IMR-90 (cell line): Measurements from ENCODE around the gene ADD1. TPM values are rescaled to one million over a fixed set of nuclear protein-coding genes. Genes with fewer than 3 reads are reported as not detected.

Source experiments
- ATAC-seq: fragments of 200-7000 bp; cut with Tn5 transposase; 2 replicates; pipeline ENCODE4 v1.9.1; 2020; ENCODE audit warnings: low read depth, mild to moderate bottlenecking, moderate library complexity
- BruUV-seq: library from RNA; stranded (reverse); fragments of 400-500 nt; replicated peaks from 2 replicates; lab custom pipeline; 2021; lab: Mats Ljungman, UMichigan
- CTCF ChIA-PET: fragments of 300-600 bp; formaldehyde crosslinking; extraction: SDS; loops from one replicate; lab custom pipeline; 2021; ENCODE audit warnings: antibody characterized with exemption; lab: Yijun Ruan, JAX
- POLR2A ChIA-PET: fragments of 300-600 bp; sonication (Branson Sonifier 250); formaldehyde crosslinking; loops from one replicate; lab custom pipeline; 2022; ENCODE audit warnings: antibody characterized with exemption; ENCODE audit not compliant: unreplicated experiment; lab: Charles Lee
- DNase-seq: peaks from one replicate; pipeline ENCODE4 v3.0.0; 2013
- H2AFZ ChIP-seq: replicated peaks from 2 replicates; pipeline ENCODE3; 2013; ENCODE audit warnings: low read length, mild to moderate bottlenecking; ENCODE audit not compliant: poor library complexity
- H2AK5ac ChIP-seq: 2 replicates; pipeline ENCODE4 v1.6.1; 2013; ENCODE audit warnings: low read depth, low read length, inconsistent platforms
- H2AK9ac ChIP-seq: replicated peaks from 2 replicates; pipeline ENCODE3; 2013; ENCODE audit warnings: mild to moderate bottlenecking, low read depth, low read length, moderate library complexity; ENCODE audit not compliant: poor library complexity
- H2BK120ac ChIP-seq: 2 replicates; pipeline ENCODE4 v1.6.1; 2013; ENCODE audit warnings: low read depth, low read length, inconsistent platforms
- H2BK15ac ChIP-seq: 3 replicates; pipeline ENCODE4 v1.6.1; 2013; ENCODE audit warnings: low read depth, low read length, inconsistent platforms
- H2BK20ac ChIP-seq: 2 replicates; pipeline ENCODE4 v1.6.1; 2013; ENCODE audit warnings: low read depth, mild to moderate bottlenecking, inconsistent platforms, low read length, moderate library complexity
- H2BK5ac ChIP-seq: 2 replicates; pipeline ENCODE4 v1.6.1; 2013; ENCODE audit warnings: mild to moderate bottlenecking, low read depth, low read length, inconsistent platforms; ENCODE audit not compliant: poor library complexity, severe bottlenecking
- H3K14ac ChIP-seq: replicated peaks from 2 replicates; pipeline ENCODE4 v1.6.1; 2013; ENCODE audit warnings: low read depth, low read length, inconsistent platforms
- H3K18ac ChIP-seq: 2 replicates; pipeline ENCODE4 v1.6.1; 2013; ENCODE audit warnings: low read depth, low read length, control low read depth
- H3K23ac ChIP-seq: 2 replicates; pipeline ENCODE4 v1.6.1; 2013; ENCODE audit warnings: low read depth, low read length, inconsistent platforms
- H3K27ac ChIP-seq: 2 replicates; pipeline ENCODE4 v1.5.1; 2013; ENCODE audit warnings: mild to moderate bottlenecking, control low read depth, low read length; ENCODE audit not compliant: insufficient read depth
- H3K27me3 ChIP-seq: 2 replicates; pipeline ENCODE4 v1.6.1; 2013; ENCODE audit warnings: low read length; ENCODE audit not compliant: control insufficient read depth, insufficient read depth
- H3K36me3 ChIP-seq: 2 replicates; pipeline ENCODE4 v1.6.1; 2013; ENCODE audit warnings: low read length, mixed read lengths; ENCODE audit not compliant: control insufficient read depth, insufficient read depth
- H3K4ac ChIP-seq: 2 replicates; pipeline ENCODE4 v1.6.1; 2013; ENCODE audit warnings: low read depth, low read length, inconsistent platforms
- H3K4me1 ChIP-seq: 2 replicates; pipeline ENCODE4 v1.6.1; 2013; ENCODE audit warnings: low read length, mixed read lengths; ENCODE audit not compliant: control insufficient read depth, insufficient read depth
- H3K4me2 ChIP-seq: 2 replicates; pipeline ENCODE4 v1.6.1; 2013; ENCODE audit warnings: low read depth, mild to moderate bottlenecking, control low read depth, low read length, moderate library complexity
- H3K4me3 ChIP-seq: 2 replicates; pipeline ENCODE4 v1.5.1; 2013; ENCODE audit warnings: low read depth, mild to moderate bottlenecking, control low read depth, low read length, moderate library complexity; ENCODE audit not compliant: insufficient read depth
- H3K56ac ChIP-seq: 2 replicates; pipeline ENCODE4 v1.6.1; 2013; ENCODE audit warnings: low read length, inconsistent platforms; ENCODE audit not compliant: insufficient read depth; ENCODE audit errors: extremely low read depth
- H3K79me1 ChIP-seq, 2 experiments: 2 replicates each; pipeline ENCODE4 v1.6.1; 2013; ENCODE audit warnings: low read length in 2 of 2, inconsistent platforms in 1 of 2, low read depth in 1 of 2
- H3K9ac ChIP-seq: 2 replicates; pipeline ENCODE4 v1.6.1; 2013; ENCODE audit warnings: low read depth, low read length, control low read depth
- H3K9me1 ChIP-seq: 2 replicates; pipeline ENCODE4 v1.6.1; 2013; ENCODE audit warnings: low read length, inconsistent platforms; ENCODE audit not compliant: insufficient read depth
- H3K9me3 ChIP-seq: 2 replicates; pipeline ENCODE4 v1.6.1; 2013; ENCODE audit warnings: low read length; ENCODE audit not compliant: control insufficient read depth, insufficient read depth
- H4K20me1 ChIP-seq: 2 replicates; pipeline ENCODE4 v1.6.1; 2013; ENCODE audit warnings: low read length, inconsistent platforms; ENCODE audit not compliant: insufficient read depth
- H4K5ac ChIP-seq: 2 replicates; pipeline ENCODE4 v1.6.1; 2013; ENCODE audit warnings: mild to moderate bottlenecking, low read depth, low read length, control low read depth
- H4K8ac ChIP-seq, 2 experiments: 2 replicates each; pipeline ENCODE4 v1.6.1; 2013; ENCODE audit warnings: low read depth in 2 of 2, low read length in 2 of 2, control low read depth in 1 of 2, inconsistent platforms in 1 of 2
- H4K91ac ChIP-seq: 2 replicates; pipeline ENCODE4 v1.6.1; 2013; ENCODE audit warnings: low read depth, low read length, inconsistent platforms; ENCODE audit not compliant: insufficient read depth
- BHLHE40 ChIP-seq: fragments of 150-350 bp; IDR thresholded peaks from 2 replicates; pipeline ENCODE4 v1.6.1; 2016; ENCODE audit warnings: mild to moderate bottlenecking, low read depth, low read length
- CEBPB ChIP-seq: IDR thresholded peaks from 2 replicates; pipeline ENCODE4 v1.6.1; 2012; ENCODE audit warnings: low read depth, low read length, improper control_type of control experiment
- FOS ChIP-seq: fragments of 150-350 bp; IDR thresholded peaks from 2 replicates; pipeline ENCODE4 v1.6.1; 2016; ENCODE audit warnings: low read depth, low read length
- MAFK ChIP-seq: IDR thresholded peaks from 2 replicates; pipeline ENCODE4 v1.6.1; 2012; ENCODE audit warnings: low read depth, low read length, improper control_type of control experiment
- MAZ ChIP-seq: IDR thresholded peaks from 2 replicates; pipeline ENCODE4 v1.6.1; 2012; ENCODE audit warnings: low read depth, mild to moderate bottlenecking, low read length, improper control_type of control experiment, moderate library complexity, borderline replicate concordance
- MXI1 ChIP-seq: IDR thresholded peaks from 2 replicates; pipeline ENCODE4 v1.6.1; 2012; ENCODE audit warnings: low read depth, mild to moderate bottlenecking, low read length, moderate library complexity, borderline replicate concordance
- NFE2L2 ChIP-seq: fragments of 150-350 bp; IDR thresholded peaks from 2 replicates; pipeline ENCODE4 v1.6.1; 2016; ENCODE audit warnings: low read depth, mild to moderate bottlenecking, low read length
- POLR2A ChIP-seq: IDR thresholded peaks from 2 replicates; pipeline ENCODE4 v1.6.1; 2012; ENCODE audit warnings: mild to moderate bottlenecking, low read depth, low read length
- RAD21 ChIP-seq: IDR thresholded peaks from 2 replicates; pipeline ENCODE4 v1.6.1; 2012; ENCODE audit warnings: low read length, improper control_type of control experiment
- RCOR1 ChIP-seq: IDR thresholded peaks from 2 replicates; pipeline ENCODE4 v1.6.1; 2012; ENCODE audit warnings: mild to moderate bottlenecking, low read length, improper control_type of control experiment; ENCODE audit not compliant: insufficient replicate concordance
- RFX5 ChIP-seq: IDR thresholded peaks from 2 replicates; pipeline ENCODE4 v1.8.0; 2012; ENCODE audit warnings: low read depth, mild to moderate bottlenecking, low read length, moderate library complexity
- WGBS, 2 experiments: methylation state at CpG; one replicate each; pipeline versions ENCODE4 v1.1.5 to v1.1.7; 2013; ENCODE audit warnings: missing lambda C conversion rate in 2 of 2; ENCODE audit not compliant: insufficient read length in 1 of 2; ENCODE audit errors: extremely low coverage in 2 of 2; 5-methylcytosine and 5-hydroxymethylcytosine counted together
- dilution Hi-C: fragments of 300-500 bp; cut with HindIII; formaldehyde crosslinking; loops from one replicate; pipeline ENCODE4 v1.14.3; 2018; ENCODE audit warnings: low sequenced_read_pairs; ENCODE audit not compliant: unreplicated experiment
- in situ Hi-C: fragments of 300-500 bp; cut with MboI; formaldehyde crosslinking; loops from 3 replicates; pipeline ENCODE4 v1.14.3; 2019; ENCODE audit warnings: low sequenced_read_pairs, inconsistent platforms, mixed read lengths
- intact Hi-C: fragments of 100-400 bp; cut with micrococcal nuclease; formaldehyde crosslinking; loops from 2 replicates; pipeline ENCODE4 v1.10.0; 2022
- polyA plus RNA-seq, 3 experiments: library from polyadenylated mRNA; depleted of rRNA; stranded (reverse); fragments of >200 nt; gene quantifications; 2 replicates each; pipeline ENCODE4 v1.2.3, GENCODE V29; 2012; ENCODE audit warnings: low replicate concordance in 1 of 3
- total RNA-seq: library from RNA; depleted of rRNA; stranded (reverse); fragments of >200 nt; gene quantifications from 2 replicates; pipeline ENCODE4 v1.2.3, GENCODE V29; 2012
- TF ChIP-seq, protein P1 (sequence below): fragments of 150-350 bp; IDR thresholded peaks from 2 replicates; pipeline ENCODE4 v1.6.1; 2016; ENCODE audit warnings: low read depth, mild to moderate bottlenecking, low read length, moderate library complexity, borderline replicate concordance
- TF ChIP-seq, protein P2 (sequence below): fragments of 150-350 bp; IDR thresholded peaks from 2 replicates; pipeline ENCODE4 v1.6.1; 2017; ENCODE audit warnings: mild to moderate bottlenecking, antibody characterized with exemption, low read length, low read depth

Gene ADD1
- total and polyA plus RNA-seq, 2 of the 4 experiments (the other 2 are of a cell fraction): 122 to 215 TPM

DNA sequence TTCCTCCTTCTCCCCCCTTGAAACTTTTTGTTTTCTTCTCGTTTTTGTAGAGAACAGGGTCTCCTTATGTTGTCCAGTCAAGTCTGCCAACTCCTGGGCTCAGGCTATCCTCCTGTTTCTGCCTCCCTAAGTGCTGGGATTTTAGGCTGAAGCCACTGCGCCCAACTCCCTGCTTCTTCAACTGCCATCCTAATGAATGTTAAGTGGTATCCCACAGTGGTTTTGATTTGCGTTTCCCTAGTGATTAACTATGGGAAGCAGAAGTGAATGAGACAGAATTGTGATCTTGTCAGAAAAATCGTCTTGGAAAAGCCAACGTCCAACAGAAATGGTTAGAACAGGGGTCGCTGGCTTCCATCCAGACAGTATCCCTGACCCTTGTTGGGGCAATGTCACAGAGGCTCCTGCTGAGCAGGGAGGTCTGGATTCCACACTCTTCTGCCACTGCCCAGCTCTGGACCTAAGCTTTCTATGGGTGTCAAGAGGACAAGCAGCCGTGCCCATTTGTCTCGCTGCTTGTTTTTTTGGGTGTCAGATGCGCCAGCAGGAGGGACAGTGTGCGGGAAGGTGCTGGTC, 869 bp upstream of the ADD1 start (continued):
- no peak for TF ChIP-seq MXI1

DNA sequence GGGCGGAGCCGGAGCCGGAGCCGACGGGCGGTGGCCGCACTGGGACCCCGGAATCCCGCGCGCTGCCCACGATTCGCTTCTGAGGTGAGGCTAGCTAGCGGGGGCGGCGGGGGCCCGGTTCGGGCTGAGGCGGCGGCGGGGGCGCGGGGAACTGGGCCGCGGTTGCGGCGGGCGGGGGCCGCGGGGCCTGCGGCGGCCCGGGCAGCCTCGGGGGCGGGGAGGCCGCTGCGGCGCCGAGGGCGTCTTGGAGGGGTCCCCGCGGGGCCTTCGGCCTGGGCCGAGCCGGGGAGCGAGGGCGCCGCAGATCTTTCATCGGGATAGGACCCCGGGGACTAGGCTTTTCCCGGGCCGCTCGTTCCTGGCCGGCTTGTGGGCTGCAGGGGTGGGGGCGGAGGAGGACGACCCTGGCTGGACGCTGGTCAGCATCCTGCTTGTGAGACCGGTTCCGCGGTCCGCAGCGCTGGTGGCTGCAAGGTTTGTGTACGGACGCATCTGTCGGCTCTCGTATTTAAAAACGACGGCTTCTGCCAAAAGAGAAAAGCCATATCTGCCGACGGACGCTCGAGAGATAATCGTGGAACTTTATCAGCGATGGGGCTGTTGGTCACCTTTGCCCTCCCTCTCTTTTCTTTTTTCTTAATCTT, 419 bp downstream of the ADD1 start:
- Histone ChIP-seq H2AK5ac (0 out of 2 replicates have a peak overlapping the region, but pooled peaks have one; percentile 66), H3K9ac (peak overlapping the region; percentile 59), H2BK5ac (peak overlapping the region; percentile 47), H2AFZ (peak overlapping the region; percentile 100), H2BK120ac (0 out of 2 replicates have a peak overlapping the region, but pooled peaks have one; percentile 0), H3K4me1 (peaks cover 11% of the 10 kb centered on the region), H3K9me1 (peaks cover 9% of the 10 kb centered on the region), H2BK15ac (no peak overlapping the region), H3K56ac (peak overlapping the region; percentile 77), H2AK9ac (peak overlapping the region; percentile 91), H4K5ac (no peak overlapping the region; the same call in 1 of the 2 replicates), H4K8ac (peak overlapping the region in 1 of 2 experiments; percentile 37; a peak in 1 of 4 replicates), H3K27ac (peak overlapping the region; percentile 55), H4K20me1 (peaks cover 46% of the 10 kb centered on the region), H3K18ac (no peak overlapping the region), H4K91ac (peak overlapping the region; percentile 10; the same call in 1 of the 2 replicates), H2BK20ac (no peak overlapping the region), H3K4me3 (peak overlapping the region; percentile 50), H3K14ac (peak overlapping the region; percentile 81), H3K4me2 (peak overlapping the region; percentile 91), H3K36me3 (no peaks in the 10 kb centered on the region), H3K4ac (peak overlapping the region; percentile 83), H3K23ac (peak overlapping the region; percentile 66), H3K27me3 (no peaks in the 10 kb centered on the region), H3K9me3 (no peaks in the 10 kb centered on the region), H3K79me1 (peaks cover 11 to 29% of the 10 kb centered on the region in 2 experiments)
- intact Hi-C loops (loop anchor here (1.0 to 5.0 kb wide), 3 partner anchors 38 to 88 kb away; no protein-coding TSS in a partner anchor), in situ Hi-C loops (no loop called here), dilution Hi-C loops (no loop called here)
- ATAC-seq (peak; percentile 30), DNase-seq (peak; percentile 24)
- TF ChIP-seq MAZ (no peak), POLR2A (0 out of 2 replicates have a peak, but pooled peaks have one; percentile 25), BHLHE40 (no peak), MXI1 (0 out of 2 replicates have a peak, but pooled peaks have one; percentile 19), MAFK (no peak), RFX5 (no peak), RAD21 (no peak), RCOR1 (no peak), NFE2L2 (no peak), CEBPB (no peak), FOS (no peak)
- TF ChIP-seq, protein P1, sequence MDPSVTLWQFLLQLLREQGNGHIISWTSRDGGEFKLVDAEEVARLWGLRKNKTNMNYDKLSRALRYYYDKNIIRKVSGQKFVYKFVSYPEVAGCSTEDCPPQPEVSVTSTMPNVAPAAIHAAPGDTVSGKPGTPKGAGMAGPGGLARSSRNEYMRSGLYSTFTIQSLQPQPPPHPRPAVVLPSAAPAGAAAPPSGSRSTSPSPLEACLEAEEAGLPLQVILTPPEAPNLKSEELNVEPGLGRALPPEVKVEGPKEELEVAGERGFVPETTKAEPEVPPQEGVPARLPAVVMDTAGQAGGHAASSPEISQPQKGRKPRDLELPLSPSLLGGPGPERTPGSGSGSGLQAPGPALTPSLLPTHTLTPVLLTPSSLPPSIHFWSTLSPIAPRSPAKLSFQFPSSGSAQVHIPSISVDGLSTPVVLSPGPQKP: no peak
- TF ChIP-seq, protein P2, sequence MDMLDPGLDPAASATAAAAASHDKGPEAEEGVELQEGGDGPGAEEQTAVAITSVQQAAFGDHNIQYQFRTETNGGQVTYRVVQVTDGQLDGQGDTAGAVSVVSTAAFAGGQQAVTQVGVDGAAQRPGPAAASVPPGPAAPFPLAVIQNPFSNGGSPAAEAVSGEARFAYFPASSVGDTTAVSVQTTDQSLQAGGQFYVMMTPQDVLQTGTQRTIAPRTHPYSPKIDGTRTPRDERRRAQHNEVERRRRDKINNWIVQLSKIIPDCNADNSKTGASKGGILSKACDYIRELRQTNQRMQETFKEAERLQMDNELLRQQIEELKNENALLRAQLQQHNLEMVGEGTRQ: no peak
- ChIA-PET CTCF (no interaction called here), POLR2A (no interaction called here)
- BruUV-seq: no TSS peak
- WGBS, 2 experiments: 1% methylated on average over 50 of the region's 74 CpGs; no CpG with 5 or more reads in 1 of the 2 experiments
